Activated CD4-positive, alpha-beta T cell treated with anti-CD3 and anti-CD28 coated beads, Interleukin-10, Interleukin-2, amounts not matched to agents 100 ng/mL and 50 ng/mL, durations not matched to agents 16 hours and 8 hours (primary cell): ENCODE data around the gene MYH10.
"Not testable (repeated sequence)": the region's sequence is repeated elsewhere in the genome, so short reads cannot be mapped to it uniquely, and the experiment has no call there.

ENCODE experiments used
- DNase-seq: peaks from one replicate; pipeline ENCODE4 v3.0.0-alpha.2; 2020

The MYH10 gene

DNA sequence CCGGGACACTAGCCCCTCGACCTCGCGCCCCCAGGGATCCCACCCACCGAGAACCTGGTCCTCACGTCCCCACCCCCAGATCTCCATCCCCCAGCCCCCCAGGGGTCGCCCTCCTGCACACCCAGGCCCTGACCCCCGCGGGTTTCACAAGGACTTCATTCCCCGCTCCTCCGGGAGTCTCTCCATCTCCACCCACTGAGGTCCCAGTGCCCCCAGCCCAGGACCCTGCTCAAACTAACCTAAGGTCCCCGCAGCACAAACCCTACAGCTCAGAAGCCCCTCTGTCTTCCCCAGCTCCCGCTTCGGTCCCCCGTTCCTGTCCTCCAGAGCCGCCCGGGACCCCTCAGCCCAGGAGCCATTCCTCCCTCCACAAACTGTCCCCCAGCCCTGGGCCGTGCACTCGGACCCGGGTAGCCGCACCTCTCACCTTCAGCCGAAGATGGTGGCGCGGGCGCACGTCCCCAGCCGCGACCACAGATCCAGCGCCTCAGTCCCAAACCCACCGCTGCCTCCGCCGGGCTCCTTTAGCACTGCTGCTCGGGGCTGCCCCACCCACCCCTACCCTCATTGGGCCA lies at the start of gene MYH10:
Gene MYH10 (minus strand): TSS at position 499 of the 575 bp plus-strand sequence. CDS start 7,479 bp downstream, outside the sequence.
- DNase-seq, result no peak

DNA sequence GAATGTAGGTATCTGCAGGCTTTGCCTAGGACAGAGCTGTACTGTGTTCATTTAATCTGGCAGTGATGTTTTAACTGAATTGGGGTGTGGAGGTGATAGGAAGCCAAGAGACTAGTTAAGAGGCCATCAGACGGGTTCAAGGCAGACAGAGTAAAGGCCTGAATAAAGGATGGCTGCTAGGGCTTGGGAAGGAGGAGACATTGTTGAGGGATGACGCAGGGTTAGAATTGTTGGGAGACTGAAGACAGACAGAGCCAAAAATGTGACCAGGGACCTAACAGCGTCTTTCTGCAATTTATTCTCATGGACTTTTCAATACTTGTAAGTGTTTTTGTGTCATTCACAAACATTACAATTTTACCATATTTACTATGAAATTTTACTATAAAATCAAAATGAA lies 48.6 kb upstream of the MYH10 start:
- DNase-seq, result no peak

DNA sequence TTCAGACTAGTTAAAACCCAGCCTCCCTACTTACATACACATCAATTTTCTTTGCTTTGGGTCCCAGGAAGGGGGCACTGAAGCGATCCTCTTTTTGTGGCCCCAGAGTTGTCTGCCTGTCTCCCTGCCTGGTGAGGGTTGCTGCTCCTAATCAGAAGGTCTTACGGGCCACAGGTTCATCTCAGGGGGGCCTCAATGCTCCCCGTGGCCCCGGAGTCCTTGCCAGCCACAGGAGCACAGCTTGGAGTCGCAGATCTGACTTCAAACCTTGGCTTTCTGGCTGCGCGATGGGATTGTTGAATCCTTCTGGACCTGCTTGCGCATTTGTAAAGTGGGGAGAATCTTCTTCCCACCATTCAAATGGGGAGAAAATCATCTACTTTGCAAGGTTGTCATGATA lies 44.8 kb upstream of the MYH10 start:
- DNase-seq, result no peak

DNA sequence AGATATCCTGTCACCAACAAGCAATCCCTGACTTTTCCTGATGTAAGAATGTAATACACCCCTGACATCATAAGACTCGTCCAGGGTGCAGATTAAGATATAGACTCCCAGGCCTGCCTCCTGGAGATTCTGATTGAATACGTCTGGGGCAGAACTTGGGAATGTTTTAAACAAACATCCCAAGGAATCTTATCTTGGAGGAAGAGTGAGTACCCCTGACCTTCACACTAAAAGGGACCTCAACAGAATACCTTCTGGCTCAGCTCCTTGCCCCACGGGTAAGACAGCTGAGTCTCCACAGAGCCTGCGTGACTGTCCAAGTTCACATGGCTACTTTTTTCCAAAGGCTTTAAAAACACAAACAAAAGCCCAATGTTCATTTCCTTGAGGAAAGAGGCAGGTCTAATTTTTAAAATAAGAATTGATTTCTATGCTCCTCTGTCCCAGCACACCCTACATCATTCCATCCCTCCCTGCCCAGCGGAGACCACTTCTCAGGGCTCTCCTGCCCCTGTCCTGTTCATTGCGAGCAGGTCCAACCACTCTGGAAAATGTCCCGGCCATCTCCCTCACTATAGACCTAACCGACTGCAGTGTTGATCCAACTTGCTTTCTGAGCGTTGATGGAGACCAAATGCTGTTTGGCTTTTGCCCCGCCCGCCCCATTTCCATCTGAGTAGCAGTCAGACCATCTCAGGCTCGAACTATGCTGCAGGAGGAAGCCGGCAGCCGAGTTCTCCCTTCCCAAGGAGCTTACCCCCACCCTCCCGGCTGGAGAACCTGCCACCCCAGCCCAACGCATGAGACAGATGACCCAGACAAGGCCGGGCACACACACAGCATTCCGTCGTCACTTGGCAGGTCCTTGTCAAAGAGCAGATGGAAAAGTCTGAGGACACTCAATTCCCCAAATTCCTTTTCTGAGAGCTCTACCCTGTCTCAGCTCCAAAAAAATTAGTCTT lies 44.1 kb upstream of the MYH10 start:
- no peak for DNase-seq

DNA sequence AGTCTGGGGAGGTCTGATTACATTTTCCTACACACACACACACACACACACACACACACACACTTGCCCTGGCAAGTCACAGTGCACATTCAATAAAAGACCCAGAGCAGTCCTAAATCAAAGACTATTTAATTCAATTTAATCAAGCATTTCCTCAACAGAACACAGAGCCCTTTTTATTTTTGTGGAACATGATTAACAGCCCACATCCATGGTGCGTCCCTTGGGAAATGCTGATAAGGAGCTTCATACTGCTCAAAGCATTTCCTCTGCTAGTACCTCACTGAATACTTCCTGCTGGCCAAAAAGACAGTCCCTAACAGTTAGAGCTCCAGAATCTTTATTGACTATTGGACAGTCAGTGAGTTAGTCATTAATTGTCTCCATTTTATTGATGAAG lies 43.1 kb upstream of the MYH10 start:
- DNase-seq, result no peak

DNA sequence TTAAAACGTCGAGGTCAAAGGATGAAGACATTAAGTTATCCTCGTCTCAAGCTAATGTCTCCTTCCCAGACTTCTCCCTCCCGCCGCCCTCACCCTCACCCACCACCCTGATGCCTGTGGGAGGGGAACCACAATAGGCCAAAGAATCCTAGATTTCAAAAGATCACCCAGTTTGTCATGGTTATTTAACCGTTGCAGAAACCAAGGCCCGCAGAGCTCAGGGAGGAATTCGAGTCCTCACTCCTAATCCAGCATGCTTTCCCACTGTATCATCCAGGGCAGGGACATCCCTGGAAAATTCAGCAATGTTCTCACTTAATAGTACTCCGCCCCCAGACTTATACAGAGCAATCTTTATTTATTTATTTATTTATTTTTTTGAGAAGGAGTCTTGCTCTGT lies 41.8 kb upstream of the MYH10 start:
- DNase-seq, result no peak

DNA sequence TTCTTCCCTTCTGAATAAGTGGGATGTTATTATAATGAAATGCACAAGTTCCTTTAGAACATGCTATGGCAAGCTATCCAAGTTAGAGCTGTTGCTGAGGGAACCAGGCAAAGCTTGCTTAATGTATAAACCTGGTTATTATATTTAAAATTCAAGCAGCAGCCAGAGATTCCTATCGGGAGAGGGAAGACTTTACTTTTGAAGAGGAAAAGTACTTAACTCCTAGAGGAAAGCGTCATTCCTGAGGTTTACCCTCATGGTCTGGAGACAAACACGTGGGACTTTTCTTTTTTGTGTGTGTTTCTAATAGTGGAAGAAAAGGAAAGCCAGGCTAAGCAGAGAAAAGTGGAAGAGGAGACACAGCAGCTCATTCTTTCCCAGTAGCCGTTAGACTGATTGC lies 39.9 kb upstream of the MYH10 start:
- DNase-seq, result no peak

DNA sequence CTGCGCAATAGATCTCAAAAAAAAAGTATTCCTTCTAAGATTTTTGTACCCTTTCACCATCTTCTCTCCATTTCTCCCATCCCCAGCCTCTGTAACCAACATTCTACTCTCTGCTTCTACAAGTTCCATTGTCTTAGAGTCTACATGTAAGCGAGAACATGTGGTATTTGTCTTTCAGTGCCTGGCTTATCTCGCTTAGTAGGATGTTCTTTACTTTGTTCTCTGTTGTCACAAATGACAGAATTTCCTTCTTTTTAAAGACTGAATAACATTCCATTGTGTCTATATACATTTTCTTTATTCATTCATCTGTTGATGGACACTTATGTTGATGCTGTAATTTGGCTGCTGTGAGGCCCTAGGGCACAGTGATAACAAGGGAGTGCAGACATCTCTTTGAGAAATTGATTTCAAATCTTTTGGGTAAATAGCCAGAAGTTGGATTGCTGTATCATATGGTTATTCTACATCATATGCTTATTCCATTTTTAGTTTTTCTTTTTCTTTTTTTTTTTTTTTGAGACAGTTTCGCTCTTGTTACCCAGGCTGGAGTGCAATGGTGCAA lies 37.7 kb upstream of the MYH10 start:
- DNase-seq, result no peak

DNA sequence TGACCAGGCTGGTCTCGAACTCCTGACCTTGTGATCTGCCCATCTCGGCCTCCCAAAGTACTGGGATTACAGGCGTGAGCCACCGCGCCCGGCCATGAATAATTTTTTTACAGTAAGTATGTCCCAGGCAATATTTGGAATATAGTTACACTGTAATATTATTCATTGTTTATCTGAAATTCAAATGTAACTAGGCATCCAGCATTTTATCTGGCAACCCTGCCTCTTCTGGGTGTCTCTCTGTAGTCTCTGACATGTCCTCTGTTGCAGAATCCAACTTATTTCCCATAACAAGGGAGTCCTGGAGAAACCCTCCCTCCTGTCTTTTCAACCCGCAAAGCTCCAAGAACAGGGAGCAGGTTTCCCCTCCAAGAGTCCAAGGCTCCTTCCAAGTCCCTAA lies 36.9 kb upstream of the MYH10 start:
- no peak for DNase-seq

DNA sequence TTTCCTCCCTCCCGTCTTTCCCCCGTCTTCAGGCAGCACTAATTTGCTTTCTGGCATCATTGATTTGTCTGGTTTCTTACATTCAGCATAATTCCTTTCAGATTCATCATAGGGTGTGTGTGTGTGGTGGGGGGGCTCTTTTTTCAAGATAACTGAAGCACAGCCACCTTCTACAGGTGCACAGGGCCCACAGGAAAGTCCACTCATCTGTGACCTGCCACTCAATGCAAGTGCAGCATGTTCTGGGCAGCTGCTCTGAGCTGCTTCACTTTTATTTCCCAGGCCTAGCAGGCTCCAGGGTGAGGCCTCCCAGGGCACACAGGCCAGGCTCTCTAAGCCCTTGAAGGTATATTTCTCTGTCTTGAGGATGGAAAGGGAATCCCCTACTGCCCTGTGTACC lies 35.2 kb upstream of the MYH10 start:
- DNase-seq, result no peak

DNA sequence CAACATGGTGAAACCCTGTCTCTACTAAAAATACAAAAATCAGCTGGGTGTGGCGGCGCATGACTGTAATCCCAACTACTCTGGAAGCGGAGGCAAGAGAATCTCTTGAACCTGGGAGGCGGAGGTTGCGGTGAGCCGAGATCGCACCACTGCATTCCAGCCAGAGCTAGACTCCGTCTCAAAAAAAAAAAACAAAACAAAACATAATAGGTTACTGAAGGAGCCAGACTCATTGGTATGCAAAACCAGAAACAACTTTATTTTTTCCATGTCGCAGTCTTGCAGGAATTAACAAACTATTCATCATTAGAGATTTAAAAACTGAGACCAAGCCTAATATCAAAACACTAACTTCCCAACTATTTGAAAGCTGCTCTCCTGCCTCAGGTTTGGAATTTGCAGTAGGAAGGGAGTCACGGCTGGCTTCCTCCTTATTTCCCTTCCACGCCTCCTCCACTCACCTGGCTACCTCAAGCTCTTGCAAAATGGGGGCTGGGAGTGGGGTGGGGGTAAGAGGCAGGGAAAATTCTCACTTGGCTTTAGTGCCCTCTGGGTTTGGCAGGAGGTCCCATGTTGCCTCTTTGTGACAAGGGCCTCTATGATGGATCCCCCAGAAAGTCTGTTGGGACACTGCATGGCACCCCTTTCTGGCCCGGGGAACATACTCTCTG lies 34.1 kb upstream of the MYH10 start:
- no peak for DNase-seq

DNA sequence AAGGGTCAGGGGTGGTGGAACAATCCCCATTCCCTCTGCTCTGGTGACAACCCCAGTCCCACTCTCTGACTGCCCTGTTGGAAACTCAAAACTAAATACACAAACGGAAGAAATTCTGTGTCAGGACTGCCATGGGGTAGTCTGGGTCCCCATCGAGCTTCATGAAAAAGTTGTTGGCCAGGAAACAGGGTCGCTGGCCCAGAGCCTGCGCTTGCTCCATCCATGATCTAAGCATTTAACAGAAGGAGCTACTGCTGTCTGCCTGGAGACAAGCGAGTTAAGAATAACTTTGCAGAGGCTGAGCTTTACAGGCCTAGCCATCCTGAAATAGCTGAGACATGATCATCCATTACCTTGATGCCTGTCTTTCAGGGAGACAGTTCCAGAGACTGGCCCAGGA lies 32.4 kb upstream of the MYH10 start:
- no peak for DNase-seq

DNA sequence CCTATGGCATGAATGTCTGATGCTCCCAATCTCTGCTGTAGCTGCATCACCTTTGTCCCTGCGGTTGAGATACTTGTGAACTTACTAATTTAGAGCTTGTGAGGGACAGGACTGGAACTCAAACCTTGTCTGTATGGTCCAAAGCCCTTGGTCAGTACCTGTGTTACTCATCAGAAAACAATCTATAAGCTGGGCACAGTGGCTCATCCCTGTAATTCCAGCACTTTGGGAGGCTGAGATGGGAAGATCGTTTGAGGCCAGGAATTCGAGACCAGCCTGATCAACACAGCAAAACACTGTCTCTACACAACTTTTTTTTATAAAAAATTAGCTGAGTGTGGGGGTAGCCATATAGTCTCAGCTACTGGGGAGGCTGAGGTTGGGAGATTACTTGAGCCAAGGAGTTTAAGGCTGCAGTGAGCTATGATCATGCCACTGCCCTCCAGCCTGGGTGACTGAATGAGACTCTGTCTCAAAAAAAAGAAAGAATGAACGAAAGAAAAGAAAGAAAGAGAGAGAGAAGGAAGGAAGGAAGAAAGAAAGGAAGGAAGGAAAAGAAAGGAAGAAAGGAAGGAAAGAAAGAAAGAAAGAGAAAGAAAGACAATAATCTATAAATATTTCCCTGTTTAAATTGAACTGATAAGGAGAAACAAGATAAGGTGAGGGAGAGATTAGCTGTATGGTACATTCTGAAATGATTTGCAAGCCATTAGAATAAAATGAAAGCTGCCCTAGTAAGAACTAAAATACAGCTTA lies 31.7 kb upstream of the MYH10 start:
- no peak for DNase-seq

DNA sequence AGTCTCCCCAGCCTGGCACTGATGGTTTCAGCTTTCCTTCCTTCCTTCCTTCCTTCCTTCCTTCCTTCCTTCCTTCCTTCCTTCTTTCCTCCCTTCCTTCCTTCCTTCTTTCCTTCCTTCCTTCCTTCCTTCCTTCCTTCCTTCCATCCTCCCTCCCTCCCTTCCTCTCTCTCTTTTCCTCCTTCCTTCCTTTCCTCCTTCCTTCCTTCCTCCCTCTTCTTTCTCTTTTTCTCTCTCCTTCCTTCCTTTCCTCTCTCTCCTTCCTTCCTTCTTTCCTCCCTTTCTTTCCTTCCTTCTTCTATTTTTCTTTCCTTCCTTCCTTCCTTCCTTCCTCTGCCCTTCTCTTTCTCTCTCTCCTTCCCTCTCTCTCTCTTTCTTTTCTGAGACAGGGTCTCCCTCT lies 30.2 kb upstream of the MYH10 start:
- DNase-seq, result not testable (repeated sequence)

DNA sequence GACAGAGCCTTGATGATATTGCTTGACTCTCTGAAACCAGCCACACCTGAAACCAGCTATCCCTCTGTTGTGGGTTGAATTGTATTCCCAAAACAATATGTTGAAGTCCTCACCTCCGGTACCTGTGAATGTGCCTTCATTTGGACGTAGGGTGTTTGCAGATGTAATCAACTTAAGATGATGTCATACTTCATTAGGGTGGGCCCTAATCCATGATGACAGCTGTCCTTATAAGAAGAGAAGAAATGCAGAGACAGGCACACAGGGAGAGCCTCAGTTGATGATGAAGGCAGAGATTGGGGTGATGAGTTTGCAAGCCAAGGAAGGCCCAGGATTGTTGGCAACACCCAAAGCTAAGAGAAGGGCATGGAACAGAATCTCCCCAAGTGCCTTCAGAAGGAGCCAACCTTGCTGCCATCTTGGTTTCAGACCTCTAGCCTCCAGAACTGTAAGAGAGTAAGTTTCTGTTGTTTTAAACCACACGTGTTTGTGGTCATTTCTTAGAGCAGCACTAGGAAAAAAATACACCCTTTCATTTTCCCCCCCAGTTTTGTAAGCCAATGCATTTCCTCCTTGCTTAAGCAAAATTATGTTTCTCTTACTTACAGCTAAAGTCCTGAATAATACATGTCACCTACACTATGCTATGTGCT lies 29.4 kb upstream of the MYH10 start:
- no peak for DNase-seq

DNA sequence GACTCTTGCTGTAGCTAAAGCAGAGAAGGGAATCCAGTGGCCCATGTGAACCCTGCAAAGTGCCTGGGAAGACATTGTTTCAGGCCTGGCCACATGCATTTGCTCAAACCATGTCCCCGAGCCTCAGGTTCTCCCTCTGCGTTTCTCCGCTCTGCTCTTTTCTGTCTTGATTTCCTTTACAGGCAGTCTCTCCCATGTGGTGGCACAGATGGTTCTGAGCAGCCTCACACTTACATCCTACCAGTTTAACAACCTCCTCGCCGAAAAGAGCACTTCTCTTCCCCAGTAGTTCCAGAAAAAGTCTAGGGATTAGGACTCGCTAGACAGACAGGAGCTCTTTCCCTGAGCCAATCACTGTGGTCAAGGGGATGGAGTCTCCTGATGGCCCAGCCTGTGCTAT lies 28.3 kb upstream of the MYH10 start:
- no peak for DNase-seq

DNA sequence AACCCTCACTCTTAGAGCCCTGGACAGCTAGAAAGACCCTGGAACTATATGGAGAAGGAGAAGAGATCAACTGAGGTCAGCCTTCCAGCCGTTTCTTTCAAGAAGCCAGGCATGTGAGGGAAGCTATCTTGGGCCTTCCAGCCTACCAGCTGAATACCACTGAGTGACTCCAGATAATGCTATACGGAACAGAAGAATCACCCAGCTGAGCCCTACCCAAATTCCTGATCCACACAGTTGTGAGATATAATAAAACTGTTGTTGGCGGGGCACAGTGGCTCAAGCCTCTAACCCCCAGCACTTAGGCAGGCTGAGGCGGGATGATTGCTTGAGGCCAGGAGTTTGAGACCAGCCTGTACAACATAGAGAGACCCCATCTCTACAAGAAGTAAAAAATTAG lies 26.2 kb upstream of the MYH10 start:
- no peak for DNase-seq

DNA sequence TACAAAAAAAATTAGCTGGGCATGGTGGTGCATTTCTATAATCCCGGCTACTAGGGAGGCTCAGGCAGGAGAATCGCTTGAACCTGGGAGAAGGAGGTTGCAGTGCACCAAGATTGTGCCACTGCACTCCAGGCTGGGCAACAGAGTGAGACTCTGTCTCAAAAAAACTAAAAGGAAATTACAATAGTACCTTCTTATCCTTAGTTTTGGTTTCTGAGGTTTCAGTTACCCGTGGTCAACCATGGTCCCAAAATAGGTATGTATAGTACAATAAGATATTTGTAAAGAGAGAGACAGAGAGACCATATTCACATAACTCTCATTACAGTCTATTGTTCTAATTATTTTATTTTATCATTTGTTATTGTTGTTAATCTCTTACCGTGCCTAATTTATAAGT lies 24.3 kb upstream of the MYH10 start:
- no peak for DNase-seq

DNA sequence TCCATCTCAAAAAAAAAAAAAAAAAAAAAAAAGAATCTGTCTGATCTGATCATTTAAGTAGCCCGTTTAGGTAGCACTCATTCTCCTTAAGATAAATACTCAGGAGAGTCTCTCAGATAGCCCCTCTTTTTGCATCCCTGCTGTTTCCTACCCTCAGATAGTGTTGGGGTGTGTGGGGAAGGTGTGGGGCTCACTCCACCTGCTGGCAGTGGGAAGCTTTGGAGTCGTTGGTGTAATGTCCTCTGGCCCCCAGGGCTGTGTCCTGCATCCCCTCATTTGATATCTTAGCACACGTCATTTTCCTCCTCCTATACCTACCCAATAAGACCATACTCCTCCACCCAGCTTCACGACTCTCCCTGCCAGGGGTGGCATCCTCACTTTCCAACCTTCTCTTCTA lies 20.5 kb upstream of the MYH10 start:
- no peak for DNase-seq

DNA sequence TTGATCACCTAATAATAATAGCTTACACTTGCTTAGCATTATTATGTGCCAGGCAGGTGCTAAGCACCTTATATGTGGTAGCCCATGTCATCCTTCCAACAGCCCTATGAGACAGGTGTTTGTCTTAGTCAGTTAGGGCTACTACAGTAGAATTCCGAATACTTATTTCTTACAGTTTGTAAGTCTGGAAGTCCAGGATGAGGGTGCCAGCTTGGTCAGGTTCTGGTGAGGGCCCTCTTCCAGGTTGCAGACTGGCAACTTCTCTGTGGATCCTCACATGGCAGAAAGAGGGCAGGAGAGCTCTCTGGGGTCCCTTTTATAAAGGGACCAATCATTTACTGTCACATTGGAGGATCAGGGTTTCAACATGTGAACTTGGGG lies 19.6 kb upstream of the MYH10 start:
- DNase-seq, result no peak

DNA sequence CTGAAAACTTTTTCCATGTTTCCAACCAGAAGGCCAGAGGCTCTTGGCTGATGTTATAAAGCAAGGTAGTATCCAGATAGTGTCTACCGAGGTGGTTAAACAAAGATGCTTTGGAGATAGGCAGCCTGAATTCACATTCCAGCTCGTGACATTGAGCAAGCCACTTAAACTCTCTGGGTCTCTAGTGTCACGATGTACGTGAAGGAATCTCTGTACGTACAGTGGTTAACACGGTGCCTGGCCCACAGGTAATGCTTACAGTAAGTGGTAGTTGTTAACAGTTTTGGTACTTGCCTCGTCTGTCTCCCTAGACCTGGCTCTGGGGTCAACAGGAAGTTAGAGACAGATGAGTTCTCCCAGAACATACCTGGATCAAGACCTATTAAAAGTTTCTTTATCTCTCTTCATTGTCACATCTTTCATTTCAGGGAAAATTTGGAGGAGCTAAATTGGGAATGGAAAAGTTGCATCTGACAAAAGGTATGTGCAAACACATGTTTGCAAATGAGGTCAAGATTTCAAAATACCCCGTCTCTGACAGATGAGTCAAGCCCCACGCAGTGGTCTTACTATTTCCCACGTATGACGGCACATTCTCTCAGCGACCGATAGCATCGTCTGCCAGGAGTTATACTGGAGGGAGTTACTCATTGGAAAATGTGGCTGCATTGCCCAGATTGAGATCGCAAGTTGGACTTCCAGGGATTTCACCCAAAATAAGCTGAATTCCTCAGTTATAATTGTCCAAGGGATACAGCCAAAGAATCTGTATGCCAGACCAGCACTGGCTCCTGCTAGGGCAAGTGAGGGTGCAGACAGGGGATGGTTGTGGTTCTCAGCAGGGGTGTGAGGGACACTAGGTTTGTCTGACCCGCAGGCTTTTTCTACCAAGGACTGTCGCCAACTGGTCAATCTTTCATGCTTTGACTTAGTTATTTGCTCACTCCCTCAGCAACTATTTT lies 18.9 kb upstream of the MYH10 start:
- DNase-seq, result no peak
